ENCODE measurements around the gene EGLN2.
"Not testable (repeated sequence)": the region's sequence is repeated elsewhere in the genome, so short reads cannot be mapped to it uniquely, and the experiment has no call there.

EGLN2 gene

DNA sequence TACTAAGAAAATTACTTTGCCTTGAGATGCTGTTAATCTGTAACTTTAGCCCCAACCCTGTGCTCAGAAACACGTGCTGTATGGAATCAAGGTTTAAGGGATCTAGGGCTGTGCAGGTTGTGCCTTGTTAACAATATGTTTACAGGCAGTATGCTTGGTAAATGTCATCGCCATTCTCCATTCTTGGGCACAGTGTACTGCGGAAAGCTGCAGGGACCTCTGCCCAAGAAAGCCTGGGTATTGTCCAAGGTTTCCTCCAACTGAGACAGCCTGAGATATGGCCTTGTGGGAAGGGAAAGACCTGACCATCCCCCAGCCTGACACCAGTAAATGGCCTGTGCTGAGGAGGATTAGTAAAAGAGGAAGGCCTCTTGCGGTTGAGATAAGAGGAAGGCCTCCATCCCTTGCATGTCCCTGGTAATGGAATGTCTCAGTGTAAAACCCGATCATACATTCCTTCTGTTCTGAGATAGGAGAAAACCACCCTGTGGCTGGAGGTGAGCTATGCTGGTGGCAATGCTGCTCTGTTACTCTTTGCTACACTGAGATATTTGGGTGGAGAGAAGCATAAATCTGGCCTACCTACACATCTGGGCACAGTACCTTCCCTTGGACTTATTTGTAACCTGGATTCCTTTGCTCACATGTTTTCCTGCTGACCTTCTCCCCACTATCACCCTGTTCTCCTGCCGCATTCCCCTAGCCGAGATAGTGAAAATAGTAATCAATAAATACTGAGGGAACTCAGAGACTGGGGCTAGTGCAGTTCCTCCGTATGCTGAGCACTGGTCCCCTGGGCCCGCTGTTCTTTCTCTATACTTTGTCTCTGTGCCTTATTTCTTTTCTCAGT lies 23.9 kb downstream of the EGLN2 start:
- not testable (repeated sequence) for H3K27ac ChIP-seq (ENCODE audit: low read depth, low read length); H3K4me1 ChIP-seq (ENCODE audit: insufficient read depth, low read length); H3K9me3 ChIP-seq (ENCODE audit: insufficient read depth, low read depth, low read length); H3K9ac ChIP-seq (ENCODE audit: low read depth, low read length); H3K4me3 ChIP-seq (ENCODE audit: low read length); H3K27me3 ChIP-seq (ENCODE audit: insufficient read depth, low read length); H3K36me3 ChIP-seq (ENCODE audit: insufficient read depth, low read length)
- WGBS, result 87% methylated on average over 9 of the region's 9 CpGs

DNA sequence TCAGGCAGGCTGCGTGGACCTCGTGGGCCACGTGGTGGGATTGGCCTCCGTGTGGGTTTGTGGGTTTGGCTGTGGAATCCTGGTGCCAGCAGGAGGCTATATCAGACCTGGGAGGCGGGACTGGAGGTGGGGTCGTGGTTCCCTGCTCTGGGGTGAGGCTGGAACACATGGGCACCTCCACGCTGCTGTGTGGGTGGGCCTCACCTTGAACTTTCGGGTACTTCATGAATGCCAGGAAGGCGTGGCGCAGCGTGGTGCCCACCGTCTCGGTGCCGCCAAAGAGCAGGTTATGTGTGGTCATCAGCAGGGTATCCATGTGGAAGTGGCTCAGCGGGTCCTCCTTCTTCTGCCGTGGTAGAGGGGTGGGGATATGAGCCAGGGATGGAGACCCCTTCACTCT lies 25.9 kb downstream of the EGLN2 start:
- H3K27me3 ChIP-seq (ENCODE audit: insufficient read depth, low read length); H3K36me3 ChIP-seq (ENCODE audit: insufficient read depth, low read length); H3K27ac ChIP-seq (ENCODE audit: low read depth, low read length); H3K9ac ChIP-seq (ENCODE audit: low read depth, low read length); H3K9me3 ChIP-seq (ENCODE audit: insufficient read depth, low read depth, low read length); H3K4me3 ChIP-seq (ENCODE audit: low read length); H3K4me1 ChIP-seq (ENCODE audit: insufficient read depth, low read length): not testable (repeated sequence)
- WGBS, result 94% methylated on average over 14 of the region's 16 CpGs

DNA sequence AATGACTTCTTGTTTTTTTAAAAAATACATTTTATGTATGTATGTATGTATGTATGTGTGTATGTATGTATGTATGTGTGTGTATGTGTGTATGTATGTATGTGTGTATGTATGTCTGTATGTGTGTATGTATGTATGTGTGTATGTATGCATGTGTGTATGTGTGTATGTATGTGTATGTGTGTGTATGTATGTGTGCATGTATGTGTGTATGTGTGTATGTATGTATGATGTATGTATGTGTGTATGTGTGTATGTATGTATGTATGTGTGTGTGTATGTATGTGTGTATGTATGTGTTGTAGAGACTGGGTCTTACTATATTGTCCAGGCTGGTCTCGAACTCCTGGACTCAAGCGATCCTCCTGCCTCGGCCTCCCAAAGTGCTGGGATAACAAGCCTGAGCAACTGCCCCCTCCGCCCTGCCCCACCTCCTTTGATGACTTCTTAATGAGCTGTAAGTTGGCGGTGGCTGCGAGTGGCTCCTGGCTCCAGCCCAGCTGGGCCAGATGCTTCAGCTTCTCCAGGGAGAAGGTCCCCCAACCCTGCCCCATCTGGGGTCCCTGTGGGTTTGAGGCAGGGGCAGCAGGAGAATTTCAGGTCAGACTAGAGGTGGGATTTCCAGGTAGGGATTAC lies 26.6 kb downstream of the EGLN2 start:
- H3K4me1 ChIP-seq (ENCODE audit: insufficient read depth, low read length); H3K27me3 ChIP-seq (ENCODE audit: insufficient read depth, low read length); H3K4me3 ChIP-seq (ENCODE audit: low read length); H3K9ac ChIP-seq (ENCODE audit: low read depth, low read length); H3K27ac ChIP-seq (ENCODE audit: low read depth, low read length); H3K9me3 ChIP-seq (ENCODE audit: insufficient read depth, low read depth, low read length); H3K36me3 ChIP-seq (ENCODE audit: insufficient read depth, low read length): not testable (repeated sequence)
- WGBS, result 100% methylated on average over 3 of the region's 6 CpGs

DNA sequence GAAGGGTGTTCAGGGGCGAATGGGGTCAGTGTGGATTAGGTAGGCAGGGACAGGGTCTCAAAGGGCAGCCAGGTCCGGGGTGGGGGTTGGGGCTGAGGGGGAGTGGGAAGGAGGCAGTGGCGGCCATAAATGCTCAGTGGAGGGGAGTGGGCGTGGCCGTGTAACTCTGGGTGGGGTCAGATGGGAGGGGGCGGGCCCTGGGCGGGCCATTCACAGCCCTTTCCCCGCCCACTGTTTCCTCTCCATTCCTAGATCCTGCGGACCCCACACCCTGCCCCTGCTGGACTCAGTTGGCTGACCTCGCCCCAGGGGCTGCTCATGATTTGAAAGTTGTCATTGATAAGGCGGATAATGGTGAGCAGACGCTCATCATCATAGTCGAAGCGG lies 27.3 kb downstream of the EGLN2 start:
- not testable (repeated sequence) for H3K27me3 ChIP-seq (ENCODE audit: insufficient read depth, low read length); H3K4me3 ChIP-seq (ENCODE audit: low read length); H3K4me1 ChIP-seq (ENCODE audit: insufficient read depth, low read length); H3K36me3 ChIP-seq (ENCODE audit: insufficient read depth, low read length); H3K9me3 ChIP-seq (ENCODE audit: insufficient read depth, low read depth, low read length); H3K9ac ChIP-seq (ENCODE audit: low read depth, low read length); H3K27ac ChIP-seq (ENCODE audit: low read depth, low read length)
- WGBS, result 92% methylated on average over 9 of the region's 14 CpGs

DNA sequence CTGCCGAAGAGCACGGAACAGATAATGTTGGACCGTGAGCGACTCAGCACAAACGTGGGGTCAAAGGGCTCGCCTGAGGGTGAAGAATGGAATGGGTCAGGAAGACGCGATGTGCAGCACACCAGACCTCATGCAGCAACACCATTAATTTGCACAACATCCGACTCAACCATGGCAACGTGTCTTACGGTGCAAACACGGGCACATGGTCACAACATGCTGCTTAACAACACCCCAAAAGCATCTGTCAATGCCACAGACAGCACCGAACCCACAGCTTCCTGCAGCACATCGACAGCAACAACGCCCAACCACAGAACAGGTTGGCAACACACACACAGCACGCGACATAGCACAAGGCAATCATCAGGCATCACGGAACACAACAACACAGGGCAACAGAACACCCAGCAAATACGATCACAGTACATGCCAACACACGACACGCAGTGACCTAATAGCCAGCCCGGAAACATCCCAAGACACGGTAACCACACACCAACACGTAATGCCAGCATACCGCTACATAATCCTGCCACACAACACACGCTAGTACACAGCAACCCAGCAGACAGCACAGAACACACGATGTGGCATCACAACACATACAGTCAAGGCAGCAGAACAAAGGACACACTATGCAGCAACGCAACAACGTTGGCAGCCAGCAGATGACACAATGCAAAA lies 27.9 kb downstream of the EGLN2 start:
- H3K9ac ChIP-seq (ENCODE audit: low read depth, low read length); H3K27me3 ChIP-seq (ENCODE audit: insufficient read depth, low read length); H3K4me1 ChIP-seq (ENCODE audit: insufficient read depth, low read length); H3K9me3 ChIP-seq (ENCODE audit: insufficient read depth, low read depth, low read length); H3K27ac ChIP-seq (ENCODE audit: low read depth, low read length); H3K4me3 ChIP-seq (ENCODE audit: low read length); H3K36me3 ChIP-seq (ENCODE audit: insufficient read depth, low read length): not testable (repeated sequence)
- WGBS, result 94% methylated on average over 29 of the region's 29 CpGs

DNA sequence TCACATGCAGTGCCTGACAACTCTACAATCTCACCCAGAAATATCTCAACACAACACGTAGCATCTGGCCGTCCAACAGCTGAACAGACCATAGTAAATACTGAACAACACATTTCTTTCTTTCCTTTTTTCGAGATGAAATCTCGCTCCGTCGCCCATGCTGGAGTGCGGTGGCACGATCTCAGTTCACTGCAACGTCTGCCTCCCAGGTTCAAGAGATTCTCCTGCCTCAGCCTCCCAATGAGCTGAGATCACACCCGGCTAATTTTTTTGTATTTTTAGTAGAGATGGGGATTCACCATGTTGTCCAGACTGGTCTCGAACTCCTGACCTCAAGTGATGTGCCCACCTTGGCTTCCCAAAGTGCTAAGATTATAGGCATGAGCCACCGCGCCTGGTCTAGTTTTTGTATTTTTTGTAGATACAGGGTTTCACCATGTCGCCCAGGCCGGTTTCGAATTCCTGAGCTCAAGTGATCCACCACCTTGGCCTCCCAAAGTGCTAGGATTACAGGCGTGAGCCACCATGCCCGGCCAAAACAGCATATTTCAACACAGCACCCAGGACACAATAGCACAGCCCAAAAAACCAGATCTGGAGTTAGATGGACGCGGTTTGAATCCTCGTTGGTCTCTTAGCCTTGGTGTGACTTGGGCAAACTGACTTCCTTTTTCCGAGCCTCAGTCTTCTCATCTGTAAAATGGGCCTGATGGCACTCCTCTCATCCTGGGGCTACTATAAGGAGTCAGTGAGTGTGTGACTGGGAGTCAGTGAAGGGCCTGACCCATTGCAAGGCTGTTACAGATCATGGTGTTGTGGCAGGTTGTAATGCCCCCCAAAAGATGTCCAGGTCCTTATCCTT lies 28.6 kb downstream of the EGLN2 start:
- WGBS, result 95% methylated on average over 22 of the region's 22 CpGs
- no peak overlapping the region for H3K9ac ChIP-seq (ENCODE audit: low read depth, low read length)

DNA sequence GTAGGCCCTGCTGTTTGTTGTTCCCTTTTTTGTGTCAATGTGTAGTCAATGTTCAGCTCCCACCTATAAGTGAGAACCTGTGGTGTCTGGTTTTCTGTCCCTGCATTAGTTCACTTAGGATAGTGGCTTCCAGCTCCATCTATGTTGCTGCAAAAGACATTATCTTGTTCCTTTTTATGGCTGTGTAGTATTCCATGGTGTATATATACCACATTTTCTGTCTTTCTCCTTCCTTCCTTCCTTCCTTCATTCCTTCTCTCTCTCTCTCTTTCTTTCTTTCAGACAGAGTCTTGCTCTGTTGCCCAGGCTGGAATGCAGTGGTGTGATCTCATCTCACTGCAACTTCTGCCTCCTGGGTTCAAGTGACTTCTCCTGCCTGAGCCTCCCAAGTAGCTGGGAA lies 30.2 kb downstream of the EGLN2 start:
- Histone ChIP-seq H3K27ac (ENCODE audit: low read depth, low read length) (no peak overlapping the region), H3K4me1 (ENCODE audit: insufficient read depth, low read length) (no peaks in the 10 kb centered on the region), H3K9ac (ENCODE audit: low read depth, low read length) (no peak overlapping the region), H3K36me3 (ENCODE audit: insufficient read depth, low read length) (no peaks in the 10 kb centered on the region), H3K27me3 (ENCODE audit: insufficient read depth, low read length) (no peaks in the 10 kb centered on the region), H3K9me3 (ENCODE audit: insufficient read depth, low read depth, low read length) (no peaks in the 10 kb centered on the region), H3K4me3 (ENCODE audit: low read length) (no peak overlapping the region)

More for the DNA sequence above, 28.6 kb downstream of the EGLN2 start:
- Histone ChIP-seq H3K27me3 (ENCODE audit: insufficient read depth, low read length) (no peaks in the 10 kb centered on the region), H3K4me3 (ENCODE audit: low read length) (no peak overlapping the region), H3K4me1 (ENCODE audit: insufficient read depth, low read length) (peaks cover 1% of the 10 kb centered on the region; the same call in 1 of the 2 replicates), H3K27ac (ENCODE audit: low read depth, low read length) (no peak overlapping the region), H3K36me3 (ENCODE audit: insufficient read depth, low read length) (no peaks in the 10 kb centered on the region), H3K9me3 (ENCODE audit: insufficient read depth, low read depth, low read length) (no peaks in the 10 kb centered on the region)

DNA sequence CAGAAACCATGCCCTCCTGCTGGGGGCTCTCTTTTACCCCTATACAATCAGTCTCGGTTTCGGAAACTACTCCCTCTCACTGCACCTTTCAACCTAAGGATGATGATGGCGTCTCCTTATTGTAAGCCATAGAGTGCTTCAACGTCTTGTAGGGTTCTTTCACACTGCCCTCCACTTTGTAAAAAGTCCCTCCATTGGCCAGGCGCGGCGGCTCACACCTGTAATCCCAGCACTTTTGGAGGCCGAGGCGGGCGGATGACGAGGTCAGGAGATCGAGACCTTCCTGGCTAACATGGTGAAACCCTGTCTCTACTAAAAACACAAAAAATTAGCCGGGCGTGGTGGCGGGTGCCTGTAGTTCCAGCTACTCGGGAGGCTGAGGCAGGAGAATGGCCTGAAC lies 31.8 kb downstream of the EGLN2 start:
- H3K4me3 ChIP-seq (ENCODE audit: low read length); H3K27me3 ChIP-seq (ENCODE audit: insufficient read depth, low read length); H3K4me1 ChIP-seq (ENCODE audit: insufficient read depth, low read length); H3K36me3 ChIP-seq (ENCODE audit: insufficient read depth, low read length); H3K9me3 ChIP-seq (ENCODE audit: insufficient read depth, low read depth, low read length); H3K9ac ChIP-seq (ENCODE audit: low read depth, low read length); H3K27ac ChIP-seq (ENCODE audit: low read depth, low read length): not testable (repeated sequence)
- WGBS, result 91% methylated on average over 16 of the region's 16 CpGs

DNA sequence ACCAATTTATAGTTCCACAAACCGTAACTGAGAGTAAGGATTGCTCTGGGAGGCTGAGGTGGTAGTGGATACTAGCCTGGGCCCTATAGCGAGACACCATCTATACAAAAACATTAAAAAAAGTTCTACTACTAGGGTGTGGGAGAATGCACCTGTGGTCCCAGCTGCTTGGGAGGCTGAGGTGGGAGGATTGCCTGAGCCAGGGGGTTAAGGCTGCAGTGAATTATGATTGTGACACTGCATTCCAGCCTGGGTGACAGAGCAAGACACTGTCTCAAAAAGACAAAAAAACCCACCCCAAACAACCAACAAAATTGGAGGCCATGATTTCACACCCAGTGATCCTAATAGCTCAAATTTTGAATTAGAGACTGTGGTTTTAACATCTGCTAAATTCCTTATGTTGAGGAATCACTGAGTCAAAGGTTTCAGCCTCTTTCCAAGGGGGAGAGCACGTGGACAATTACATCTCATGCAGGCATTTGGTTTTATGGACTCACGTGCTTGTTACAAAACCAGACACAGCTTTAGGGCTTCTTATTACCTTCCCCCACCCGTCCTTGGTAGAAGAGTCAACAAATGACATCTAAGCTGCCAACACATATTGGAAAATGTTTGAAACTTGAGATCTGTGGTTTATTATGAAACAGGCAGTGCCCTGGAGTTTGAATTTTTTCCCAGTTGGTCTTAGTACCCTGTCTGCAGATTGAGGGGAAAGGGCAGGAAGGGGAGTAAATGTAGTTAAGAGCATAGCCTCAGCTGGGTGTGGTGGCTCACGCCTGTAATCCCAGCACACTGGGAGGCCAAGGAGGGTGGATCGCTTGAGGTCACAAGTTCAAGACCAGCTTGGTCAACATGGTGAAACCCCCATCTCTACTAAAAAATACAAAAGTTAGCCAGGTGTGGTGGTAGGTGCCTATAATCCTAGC lies 32.8 kb downstream of the EGLN2 start:
- no peaks in the 10 kb centered on the region for H3K36me3 ChIP-seq (ENCODE audit: insufficient read depth, low read length)
- H3K27me3 ChIP-seq (ENCODE audit: insufficient read depth, low read length), result no peaks in the 10 kb centered on the region
- no peaks in the 10 kb centered on the region for H3K9me3 ChIP-seq (ENCODE audit: insufficient read depth, low read depth, low read length)
- no peak overlapping the region for H3K9ac ChIP-seq (ENCODE audit: low read depth, low read length)
- H3K4me3 ChIP-seq (ENCODE audit: low read length), result no peak overlapping the region
- 85% methylated on average over 5 of the region's 7 CpGs for WGBS
- no peaks in the 10 kb centered on the region for H3K4me1 ChIP-seq (ENCODE audit: insufficient read depth, low read length)
- H3K27ac ChIP-seq (ENCODE audit: low read depth, low read length), result no peak overlapping the region

DNA sequence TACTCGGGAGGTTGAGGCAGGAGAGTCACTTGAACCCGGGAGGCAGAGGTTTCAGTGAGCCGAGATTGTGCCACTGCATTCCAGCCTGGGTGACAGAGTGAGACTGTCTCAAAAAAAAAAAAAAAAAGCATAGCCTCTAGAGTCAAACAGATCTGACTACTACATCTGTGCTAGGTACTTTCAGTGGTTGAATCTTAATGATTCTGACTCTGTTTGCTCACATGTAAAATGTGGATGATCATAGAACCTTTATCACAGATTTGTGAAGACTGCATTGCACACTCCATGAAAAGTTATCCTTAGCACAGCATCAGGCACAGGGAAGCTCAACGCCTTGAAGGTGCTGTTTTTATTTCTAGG lies 33.4 kb downstream of the EGLN2 start:
- 69% methylated on average over 3 of the region's 4 CpGs for WGBS
- H3K9ac ChIP-seq (ENCODE audit: low read depth, low read length); H3K27ac ChIP-seq (ENCODE audit: low read depth, low read length); H3K27me3 ChIP-seq (ENCODE audit: insufficient read depth, low read length); H3K36me3 ChIP-seq (ENCODE audit: insufficient read depth, low read length); H3K4me1 ChIP-seq (ENCODE audit: insufficient read depth, low read length); H3K4me3 ChIP-seq (ENCODE audit: low read length); H3K9me3 ChIP-seq (ENCODE audit: insufficient read depth, low read depth, low read length): not testable (repeated sequence)
